Endothelial cell of umbilical vein (primary cell): ENCODE measurements around the gene STK17B. TPM values are rescaled to one million over a fixed set of nuclear protein-coding genes. Genes with fewer than 3 reads are reported as not detected.

ENCODE experiments used
- BruUV-seq: library from RNA; stranded (reverse); fragments of 400-500 nt; replicated peaks from 2 replicates; lab custom pipeline; 2021; lab: Mats Ljungman, UMichigan
- CTCF ChIA-PET: fragments of 300-600, 350-600 bp; sonication (Branson Sonifier 250); formaldehyde crosslinking; loops from one replicate; lab custom pipeline; 2021; ENCODE audit warnings: antibody characterized with exemption, inconsistent platforms; lab: Charles Lee
- POLR2A ChIA-PET: fragments of 300-600, 350-600 bp; sonication (Branson Sonifier 250); formaldehyde crosslinking; loops from one replicate; lab custom pipeline; 2021; ENCODE audit warnings: antibody characterized with exemption, inconsistent platforms; lab: Charles Lee
- DNase-seq: peaks from one replicate; pipeline ENCODE4 v3.0.0-alpha.2; 2011; ENCODE audit warnings: low read depth, low spot score
- FAIRE-seq: peaks from 2 replicates; lab custom pipeline; 2011; peaks lifted over from hg19 to GRCh38; lab: Jason Lieb, UNC
- H2AFZ ChIP-seq: 2 replicates; pipeline ENCODE4 v1.6.0; 2012; ENCODE audit warnings: low read depth, low read length, control low read depth, inconsistent platforms
- H3K27ac ChIP-seq: 2 replicates; pipeline ENCODE4 v1.5.1; 2011; ENCODE audit warnings: low read depth, mild to moderate bottlenecking, control low read depth, low read length, moderate library complexity; ENCODE audit not compliant: insufficient read depth
- H3K27me3 ChIP-seq, 2 experiments: 2 replicates each; pipeline versions ENCODE4 v1.6.0 to v1.6.1; 2011; ENCODE audit warnings: low read length in 2 of 2, mixed read lengths in 1 of 2; ENCODE audit not compliant: control insufficient read depth in 2 of 2, insufficient read depth in 2 of 2
- H3K36me3 ChIP-seq, 2 experiments: 2 replicates in 1 of 2; 3 replicates in 1 of 2; pipeline ENCODE4 v1.5.1; 2011; ENCODE audit warnings: low read length in 2 of 2, mild to moderate bottlenecking in 1 of 2, moderate library complexity in 1 of 2; ENCODE audit not compliant: control insufficient read depth in 2 of 2, insufficient read depth in 2 of 2; ENCODE audit errors: extremely low read depth in 1 of 2
- H3K4me1 ChIP-seq: 3 replicates; pipeline ENCODE4 v1.5.1; 2011; ENCODE audit warnings: mild to moderate bottlenecking, low read length; ENCODE audit not compliant: control insufficient read depth, insufficient read depth; ENCODE audit errors: extremely low read depth
- H3K4me2 ChIP-seq: 2 replicates; pipeline ENCODE4 v1.6.1; 2011; ENCODE audit warnings: low read length, control low read depth, mixed read lengths; ENCODE audit not compliant: insufficient read depth
- H3K4me3 ChIP-seq, 3 experiments: fragments of 200-600 bp in 1 of 3; sonication (generic), shearing (Covaris generic) in 1 of 3; replicated peaks in 1 of 3; 2 replicates each; pipeline ENCODE4 v1.5.1; 2011 to 2016; ENCODE audit warnings: control low read depth in 3 of 3, low read length in 3 of 3, mild to moderate bottlenecking in 2 of 3, inconsistent platforms in 1 of 3, low read depth in 1 of 3, moderate library complexity in 1 of 3; ENCODE audit not compliant: insufficient read depth in 1 of 3
- H3K79me2 ChIP-seq: 2 replicates; pipeline ENCODE4 v1.6.0; 2012; ENCODE audit warnings: low read length, inconsistent platforms; ENCODE audit not compliant: control insufficient read depth, insufficient read depth
- H3K9ac ChIP-seq: replicated peaks from 2 replicates; pipeline ENCODE3; 2011; ENCODE audit warnings: low read length, control low read depth; ENCODE audit not compliant: insufficient read depth; ENCODE audit errors: extremely low read depth
- H3K9me1 ChIP-seq: replicated peaks from 3 replicates; pipeline ENCODE4 v1.6.0; 2011; ENCODE audit warnings: mild to moderate bottlenecking, low read length; ENCODE audit not compliant: control insufficient read depth, insufficient read depth; ENCODE audit errors: extremely low read depth
- H3K9me3 ChIP-seq: replicated peaks from 2 replicates; pipeline ENCODE4 v1.5.1; 2012; ENCODE audit warnings: low read length, inconsistent platforms; ENCODE audit not compliant: control insufficient read depth, insufficient read depth
- H4K20me1 ChIP-seq: replicated peaks from 2 replicates; pipeline ENCODE3; 2011; ENCODE audit warnings: mild to moderate bottlenecking, low read length; ENCODE audit not compliant: control insufficient read depth, insufficient read depth; ENCODE audit errors: extremely low read depth
- EZH2 ChIP-seq: IDR thresholded peaks from 2 replicates; pipeline ENCODE4 v1.6.1; 2012; ENCODE audit warnings: borderline replicate concordance, low read depth, mild to moderate bottlenecking, moderate library complexity, low read length, inconsistent platforms; ENCODE audit not compliant: severe bottlenecking
- FOS ChIP-seq: IDR thresholded peaks from 2 replicates; pipeline ENCODE4 v1.6.1; 2011; ENCODE audit warnings: mild to moderate bottlenecking, low read length, moderate library complexity, borderline replicate concordance; ENCODE audit not compliant: insufficient read depth
- GATA2 ChIP-seq: IDR thresholded peaks from 2 replicates; pipeline ENCODE4 v1.7.0; 2011; ENCODE audit warnings: low read depth, mild to moderate bottlenecking, moderate library complexity, mixed read lengths, low read length; ENCODE audit not compliant: insufficient read length, insufficient read depth
- JUN ChIP-seq: IDR thresholded peaks from 2 replicates; pipeline ENCODE4 v1.6.1; 2011; ENCODE audit warnings: borderline replicate concordance, low read depth; ENCODE audit not compliant: insufficient read length, insufficient read depth
- MAX ChIP-seq: IDR thresholded peaks from 2 replicates; pipeline ENCODE4 v1.6.1; 2011; ENCODE audit not compliant: insufficient read depth, insufficient read length
- MYC ChIP-seq: IDR thresholded peaks from one replicate; pipeline ENCODE4 v1.6.1; 2011; ENCODE audit warnings: mild to moderate bottlenecking, low read depth, low read length
- POLR2A ChIP-seq: IDR thresholded peaks from 2 replicates; pipeline ENCODE4 v1.6.1; 2012; ENCODE audit warnings: low read depth, mild to moderate bottlenecking, control low read depth, low read length
- POLR2AphosphoS5 ChIP-seq: IDR thresholded peaks from 2 replicates; pipeline ENCODE4 v1.6.1; 2012; ENCODE audit warnings: low read depth, mild to moderate bottlenecking, control low read depth, low read length, moderate library complexity; ENCODE audit not compliant: insufficient read depth
- dilution Hi-C: fragments of 300-500 bp; cut with MboI; formaldehyde crosslinking; loops from one replicate; pipeline ENCODE4 v1.15.0; 2019; ENCODE audit warnings: low sequenced_read_pairs; ENCODE audit not compliant: extremely low pct_ligation_motif_present
- intact Hi-C: fragments of 100-400 bp; cut with micrococcal nuclease; formaldehyde crosslinking; loops from one replicate; pipeline ENCODE4 v1.10.0; 2022
- polyA plus RNA-seq, 4 experiments: library from polyadenylated mRNA; depleted of rRNA in 3 of 4; stranded (reverse) in 3 of 4; unstranded in 1 of 4; fragments of >200 nt; gene quantifications; 2 replicates each; pipeline versions ENCODE4 v1.2.1 to v1.2.3, GENCODE V29; 2011 to 2012; ENCODE audit warnings: missing spikeins in 1 of 4
- total RNA-seq: library from RNA; stranded (reverse); gene quantifications from 2 replicates; pipeline ENCODE4 v1.2.3, GENCODE V29; 2021
- TF ChIP-seq, protein P1 (sequence below), 2 donors: IDR thresholded peaks; 1 replicate in 1 of 2; 2 replicates in 1 of 2; pipeline ENCODE4 v1.5.1; 2011; ENCODE audit warnings: low read length in 2 of 2, mild to moderate bottlenecking in 2 of 2, moderate library complexity in 2 of 2, control low read depth in 1 of 2, inconsistent platforms in 1 of 2, low read depth in 1 of 2; ENCODE audit not compliant: insufficient read depth in 1 of 2; ENCODE audit errors: extremely low read depth in 1 of 2

STK17B gene
- total and polyA plus RNA-seq, 2 donors (not counting 3 experiments of a cell fraction or from before 2014, with no cell fraction given), result 2.5 to 16.6 TPM

DNA sequence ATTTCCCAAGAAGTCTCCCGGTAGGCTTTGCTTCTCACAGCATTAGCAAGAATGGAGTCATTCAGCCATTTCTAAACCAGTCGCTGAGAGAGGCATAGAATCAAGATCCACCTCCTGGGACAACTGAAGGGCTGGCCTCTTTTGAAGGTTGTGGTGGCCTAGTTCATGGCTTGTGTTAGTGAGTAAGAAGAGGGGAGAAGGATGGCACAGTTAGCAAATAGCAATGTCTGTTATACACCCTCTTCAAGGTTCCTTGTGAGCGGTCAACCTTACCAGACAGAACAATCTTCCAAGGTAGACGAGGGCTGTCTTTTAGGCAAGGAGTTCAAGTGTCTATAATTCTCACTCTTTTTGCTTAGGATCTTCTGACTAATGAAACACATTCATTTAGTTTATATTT, 67.3 kb downstream of the STK17B start:
- Histone ChIP-seq H3K27ac (no peak overlapping the region), H3K9me3 (no peaks in the 10 kb centered on the region), H3K9ac (no peak overlapping the region), H3K4me2 (no peak overlapping the region), H3K4me3 (no peak overlapping the region), H3K9me1 (no peaks in the 10 kb centered on the region), H3K36me3 (no peaks in the 10 kb centered on the region), H3K4me1 (peaks cover 12% of the 10 kb centered on the region), H2AFZ (no peak overlapping the region), H4K20me1 (no peaks in the 10 kb centered on the region), H3K27me3 (peaks cover 0 to 2% of the 10 kb centered on the region in 2 experiments), H3K79me2 (no peaks in the 10 kb centered on the region)
- no TSS peak for BruUV-seq
- DNase-seq (no peak), FAIRE-seq (no peak)
- ChIA-PET POLR2A (no interaction called here), CTCF (no interaction called here)
- TF ChIP-seq EZH2 (no peak), GATA2 (no peak), MYC (no peak), POLR2AphosphoS5 (no peak)
- intact Hi-C loops (no loop called here), dilution Hi-C loops (no loop called here)

- no peak for DNase-seq
- CTCF ChIA-PET, result interaction anchor here (1.7 kb wide), 1 partner anchor 26 kb away, joined by 5 read pairs; no protein-coding TSS in a partner anchor
- no peak overlapping the region for H3K4me2 ChIP-seq
- no peak overlapping the region for H3K9ac ChIP-seq
- intact Hi-C loops, result no loop called here
- TF ChIP-seq MAX, result no peak
- TF ChIP-seq JUN, result no peak
- TF ChIP-seq GATA2, result no peak
- TF ChIP-seq, protein P1, sequence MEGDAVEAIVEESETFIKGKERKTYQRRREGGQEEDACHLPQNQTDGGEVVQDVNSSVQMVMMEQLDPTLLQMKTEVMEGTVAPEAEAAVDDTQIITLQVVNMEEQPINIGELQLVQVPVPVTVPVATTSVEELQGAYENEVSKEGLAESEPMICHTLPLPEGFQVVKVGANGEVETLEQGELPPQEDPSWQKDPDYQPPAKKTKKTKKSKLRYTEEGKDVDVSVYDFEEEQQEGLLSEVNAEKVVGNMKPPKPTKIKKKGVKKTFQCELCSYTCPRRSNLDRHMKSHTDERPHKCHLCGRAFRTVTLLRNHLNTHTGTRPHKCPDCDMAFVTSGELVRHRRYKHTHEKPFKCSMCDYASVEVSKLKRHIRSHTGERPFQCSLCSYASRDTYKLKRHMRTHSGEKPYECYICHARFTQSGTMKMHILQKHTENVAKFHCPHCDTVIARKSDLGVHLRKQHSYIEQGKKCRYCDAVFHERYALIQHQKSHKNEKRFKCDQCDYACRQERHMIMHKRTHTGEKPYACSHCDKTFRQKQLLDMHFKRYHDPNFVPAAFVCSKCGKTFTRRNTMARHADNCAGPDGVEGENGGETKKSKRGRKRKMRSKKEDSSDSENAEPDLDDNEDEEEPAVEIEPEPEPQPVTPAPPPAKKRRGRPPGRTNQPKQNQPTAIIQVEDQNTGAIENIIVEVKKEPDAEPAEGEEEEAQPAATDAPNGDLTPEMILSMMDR (IDR thresholded peaks at IDR 0.05; ENCODE audit: extremely low read depth in 1 of 2, insufficient read depth in 1 of 2, low read depth in 1 of 2, low read length in 2 of 2), result no peak
- no peak for TF ChIP-seq MYC
- TF ChIP-seq POLR2A, result no peak
- no peak for TF ChIP-seq FOS
- no peak for TF ChIP-seq POLR2AphosphoS5
- no peak for TF ChIP-seq EZH2
- H3K4me1 ChIP-seq, result peaks cover 12% of the 10 kb centered on the region
- H2AFZ ChIP-seq, result no peak overlapping the region
- no peaks in the 10 kb centered on the region for H3K79me2 ChIP-seq
- H3K36me3 ChIP-seq, result no peaks in the 10 kb centered on the region
- no peaks in the 10 kb centered on the region for H3K9me1 ChIP-seq
- no TSS peak for BruUV-seq
- POLR2A ChIA-PET, result no interaction called here
- H3K27me3 ChIP-seq, result peaks cover 0 to 2% of the 10 kb centered on the region in 2 experiments
- no peak overlapping the region for H3K27ac ChIP-seq
- dilution Hi-C loops, result no loop called here
- no peaks in the 10 kb centered on the region for H4K20me1 ChIP-seq
- no peak for FAIRE-seq
- no peak overlapping the region for H3K4me3 ChIP-seq
- no peaks in the 10 kb centered on the region for H3K9me3 ChIP-seq
These were observed 67.8 kb downstream of the STK17B start for GRCh38 chr2:196103626-196104025.
